NK-92 treated with Interleukin-12 subunit alpha and Interleukin-12 subunit beta, amount 100 ng/mL, for 24 hours (cell line): ENCODE measurements around the gene PSMF1.
"Not testable (repeated sequence)": the region's sequence is repeated elsewhere in the genome, so short reads cannot be mapped to it uniquely, and the experiment has no call there.

Experiments used
- DNase-seq: peaks from one replicate; lab custom pipeline; 2025; lab: John Stamatoyannopoulos, UW

The PSMF1 gene

GRCh38 chr20:1215386-1216170 is 97.2 kb downstream of the PSMF1 start:
- DNase-seq, result no peak

- not testable (repeated sequence) for DNase-seq
These were observed 98.4 kb downstream of the PSMF1 start for GRCh38 chr20:1216527-1217427.
